GM12878 (cell line): Measurements from ENCODE around the gene MTIF3. TPM values are rescaled to one million over a fixed set of nuclear protein-coding genes. Genes with fewer than 3 reads are reported as not detected.

Experiments
- ATAC-seq: fragments of 200-7000 bp; cut with Tn5 transposase; 3 replicates; pipeline ENCODE4 v1.9.1; 2020; ENCODE audit warnings: mild to moderate bottlenecking, moderate library complexity
- BruUV-seq: library from RNA; stranded (reverse); fragments of 400-500 nt; replicated peaks from 2 replicates; lab custom pipeline; 2021; lab: Mats Ljungman, UMichigan
- CTCF ChIA-PET: fragments of 300-600 bp; sonication (Branson Sonifier 250); formaldehyde crosslinking; extraction: SDS; loops from one replicate; lab custom pipeline; 2021; ENCODE audit warnings: inconsistent platforms; lab: Yijun Ruan, JAX
- POLR2A ChIA-PET: fragments of 350-600 bp; formaldehyde crosslinking; extraction: SDS; loops from one replicate; lab custom pipeline; 2021; ENCODE audit warnings: inconsistent platforms; lab: Charles Lee
- RAD21 ChIA-PET: fragments of 300-600 bp; sonication (Branson Sonifier 250); formaldehyde crosslinking; loops from one replicate; lab custom pipeline; 2023; ENCODE audit warnings: antibody characterized with exemption; ENCODE audit not compliant: unreplicated experiment; lab: Charles Lee
- SMC1A ChIA-PET: fragments of 300-600 bp; sonication (Branson Sonifier 250); formaldehyde crosslinking; loops from one replicate; lab custom pipeline; 2023; ENCODE audit not compliant: unreplicated experiment, uncharacterized antibody; lab: Charles Lee
- DNase-seq: peaks from one replicate; pipeline ENCODE4 v3.0.0-alpha.2; 2011; ENCODE audit warnings: low read depth, low spot score
- FAIRE-seq: peaks from 3 replicates; lab custom pipeline; 2011; peaks lifted over from hg19 to GRCh38; lab: Jason Lieb, UNC
- H2AFZ ChIP-seq: 2 replicates; pipeline ENCODE4 v1.6.0; 2011; ENCODE audit warnings: low read depth, low read length, control low read depth; ENCODE audit not compliant: control insufficient read depth
- H3K27ac ChIP-seq: 2 replicates; pipeline ENCODE4 v1.5.1; 2011; ENCODE audit warnings: control low read depth; ENCODE audit not compliant: control insufficient read depth, insufficient read depth
- H3K27me3 ChIP-seq, 2 experiments: replicated peaks in 1 of 2; 2 replicates each; pipeline versions ENCODE4 v1.6.0 to v1.6.1; 2011; ENCODE audit warnings: low read length in 1 of 2; ENCODE audit not compliant: control insufficient read depth in 2 of 2, insufficient read depth in 2 of 2
- H3K36me3 ChIP-seq, 2 experiments: 2 replicates each; pipeline ENCODE4 v1.5.1; 2011; ENCODE audit warnings: low read length in 1 of 2; ENCODE audit not compliant: control insufficient read depth in 2 of 2, insufficient read depth in 2 of 2
- H3K4me1 ChIP-seq: 2 replicates; pipeline ENCODE4 v1.6.1; 2011; ENCODE audit warnings: mild to moderate bottlenecking, low read length, moderate library complexity, mixed read lengths; ENCODE audit not compliant: control insufficient read depth, insufficient read depth
- H3K4me2 ChIP-seq: 2 replicates; pipeline ENCODE4 v1.6.0; 2011; ENCODE audit warnings: control low read depth; ENCODE audit not compliant: control insufficient read depth, insufficient read depth
- H3K4me3 ChIP-seq: fragments of 200-600 bp; sonication (generic); 2 replicates; pipeline ENCODE4 v1.5.1; 2016
- H3K79me2 ChIP-seq: 2 replicates; pipeline ENCODE4 v1.6.0; 2011; ENCODE audit warnings: low read length; ENCODE audit not compliant: control insufficient read depth, insufficient read depth
- H3K9ac ChIP-seq: 2 replicates; pipeline ENCODE4 v1.8.0; 2011; ENCODE audit warnings: low read length, control low read depth, mixed read lengths; ENCODE audit not compliant: control insufficient read depth, insufficient read depth
- H3K9me3 ChIP-seq: replicated peaks from 3 replicates; pipeline ENCODE4 v1.5.1; 2011; ENCODE audit warnings: mild to moderate bottlenecking, low read length; ENCODE audit not compliant: control insufficient read depth, insufficient read depth
- H4K20me1 ChIP-seq: 2 replicates; pipeline ENCODE4 v1.6.0; 2011; ENCODE audit not compliant: control insufficient read depth, insufficient read depth
- FOXK2 ChIP-seq: fragments of 450-650 bp; IDR thresholded peaks from 2 replicates; pipeline ENCODE4 v1.6.1; 2017; ENCODE audit warnings: mild to moderate bottlenecking, moderate library complexity
- HDGF ChIP-seq: fragments of 450-650 bp; IDR thresholded peaks from 2 replicates; pipeline ENCODE4 v1.6.1; 2016; ENCODE audit warnings: antibody characterized with exemption
- IKZF2 ChIP-seq, 2 experiments: fragments of 450-650 bp; IDR thresholded peaks; 2 replicates each; pipeline ENCODE4 v1.6.1; 2017; ENCODE audit warnings: mild to moderate bottlenecking in 2 of 2, moderate library complexity in 2 of 2
- MEF2B ChIP-seq: fragments of 450-650 bp; IDR thresholded peaks from 2 replicates; pipeline ENCODE4 v1.6.1; 2018; ENCODE audit warnings: mild to moderate bottlenecking, moderate library complexity; ENCODE audit not compliant: partially characterized antibody, poor library complexity, severe bottlenecking
- NBN ChIP-seq: fragments of 450-650 bp; IDR thresholded peaks from 2 replicates; pipeline ENCODE4 v1.6.1; 2016
- NFXL1 ChIP-seq: fragments of 450-650 bp; IDR thresholded peaks from 2 replicates; pipeline ENCODE4 v1.6.1; 2017; ENCODE audit warnings: antibody characterized with exemption, mild to moderate bottlenecking, borderline replicate concordance
- NFYB ChIP-seq: IDR thresholded peaks from 2 replicates; pipeline ENCODE4 v1.6.1; 2011; ENCODE audit warnings: low read depth, mild to moderate bottlenecking, low read length, improper control_type of control experiment, moderate library complexity; ENCODE audit not compliant: insufficient read depth
- RELA ChIP-seq: fragments of 450-650 bp; IDR thresholded peaks from 2 replicates; pipeline ENCODE4 v1.8.0; 2014; ENCODE audit warnings: borderline replicate concordance; ENCODE audit not compliant: partially characterized antibody
- RFX5 ChIP-seq: IDR thresholded peaks from 2 replicates; pipeline ENCODE4 v1.6.1; 2011; ENCODE audit warnings: low read depth, low read length, improper control_type of control experiment
- RUNX3 ChIP-seq: IDR thresholded peaks from 2 replicates; pipeline ENCODE4 v1.6.1; 2012; ENCODE audit warnings: low read length, inconsistent platforms
- ZNF622 ChIP-seq: fragments of 450-650 bp; IDR thresholded peaks from 2 replicates; pipeline ENCODE4 v1.6.1; 2017; ENCODE audit warnings: mild to moderate bottlenecking, inconsistent platforms
- WGBS: methylation state at CpG from one replicate; pipeline ENCODE4 v1.1.6; 2016; ENCODE audit warnings: low lambda C conversion rate; ENCODE audit not compliant: insufficient replicate concordance, insufficient coverage; ENCODE audit errors: missing lambda C conversion rate; 5-methylcytosine and 5-hydroxymethylcytosine counted together
- in situ Hi-C: fragments of 300-500 bp; cut with MboI; formaldehyde crosslinking; loops from 9 replicates; pipeline ENCODE4 v1.14.3; 2018; ENCODE audit warnings: mixed read lengths
- intact Hi-C: fragments of 100-400 bp; cut with micrococcal nuclease; formaldehyde crosslinking; loops from one replicate; pipeline ENCODE4 v1.14.2; 2022; ENCODE audit not compliant: unreplicated experiment
- polyA plus RNA-seq, 11 experiments: library from polyadenylated mRNA; depleted of rRNA in 4 of 11; unstranded in 6 of 11; stranded (reverse) in 5 of 11; fragments of >200 nt; fragmentation: Nextera tagmentation in 4 of 11; fragmentation: Illumina TruSeq in 1 of 11; extraction: Ambion mirVana in 4 of 11; extraction: Trizol in 1 of 11; gene quantifications; 1 replicate in 1 of 11; 2 replicates in 10 of 11; pipeline versions ENCODE4 v1.2.1 to v1.2.3, GENCODE V29; 2011 to 2016; ENCODE audit warnings: inconsistent platforms in 2 of 11, missing spikeins in 2 of 11, low read depth in 1 of 11
- total RNA-seq, 4 experiments: library from RNA; depleted of rRNA in 3 of 4; stranded (reverse); fragments of >200 nt in 3 of 4; fragmentation: Illumina TruSeq in 1 of 4; extraction: Trizol in 1 of 4; gene quantifications; 2 replicates each; pipeline versions ENCODE4 v1.2.1 to v1.2.3, GENCODE V29; 2013 to 2021
- TF ChIP-seq, protein P1 (sequence below): fragments of 450-650 bp; formaldehyde crosslinking; IDR thresholded peaks from 2 replicates; pipeline ENCODE4 v1.5.0; 2022; ENCODE audit warnings: mild to moderate bottlenecking, missing genetic modification characterization
- TF ChIP-seq, protein P2 (sequence below): IDR thresholded peaks from 2 replicates; pipeline ENCODE4 v1.6.1; 2012; ENCODE audit warnings: low read depth, low read length, improper control_type of control experiment

Gene MTIF3
- total and polyA plus RNA-seq, 10 of the 15 experiments (the other 5 are each of a cell fraction or from before 2014, with no cell fraction given), result 22.4 to 73.9 (median 49.7) TPM

DNA sequence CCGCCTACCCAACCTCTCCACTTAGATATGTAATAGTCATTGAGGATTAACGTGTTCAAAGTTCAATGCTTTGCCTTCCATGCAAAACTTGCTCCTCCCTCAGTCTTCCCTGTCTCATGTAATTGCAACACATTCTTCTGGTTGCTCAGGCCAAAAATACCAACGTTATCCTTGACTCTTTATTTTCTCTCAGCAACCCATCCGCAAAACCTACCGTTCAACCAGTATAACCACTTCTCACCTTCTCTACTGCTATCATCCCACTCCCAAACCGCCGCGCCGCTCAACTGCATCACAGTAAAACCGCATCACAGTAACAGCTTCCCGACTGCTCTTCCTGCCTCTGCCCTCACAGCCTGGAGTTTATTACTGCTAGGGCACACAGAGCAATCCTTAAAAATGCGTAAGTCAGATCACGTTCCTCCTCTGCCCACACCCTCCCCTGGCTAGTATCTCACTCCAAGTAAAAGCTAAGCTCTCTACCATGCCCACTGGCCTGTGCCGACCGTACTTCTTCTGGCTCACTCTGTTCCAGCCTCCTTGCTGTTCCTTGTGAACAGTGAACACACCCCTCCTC lies 8.2 kb downstream of the MTIF3 start:
- BruUV-seq, result no TSS peak
- no peak for DNase-seq
- Histone ChIP-seq H2AFZ (no peak overlapping the region), H3K4me2 (no peak overlapping the region), H3K9me3 (no peaks in the 10 kb centered on the region), H3K9ac (no peak overlapping the region; the same call in 1 of the 2 replicates), H3K27ac (no peak overlapping the region), H3K4me3 (no peak overlapping the region), H3K27me3 (no peaks in the 10 kb centered on the region), H3K36me3 (peaks cover 0 to 5% of the 10 kb centered on the region in 2 experiments; a peak in 2 of 4 replicates), H4K20me1 (no peaks in the 10 kb centered on the region), H3K4me1 (peaks cover 4% of the 10 kb centered on the region; the same call in 1 of the 2 replicates), H3K79me2 (peaks cover 4% of the 10 kb centered on the region)
- intact Hi-C loops, result no loop called here
- SMC1A ChIA-PET, result interaction anchor here (1.3 kb wide), 1 partner anchor 14 kb away, joined by 4 read pairs; no protein-coding TSS in a partner anchor
- RAD21 ChIA-PET, result interaction anchor here (0.9 to 1.8 kb wide), 2 partner anchors 16 to 384 kb away, joined by 3 to 6 read pairs; no protein-coding TSS in a partner anchor
- WGBS, result 77% methylated on average over 15 of the region's 15 CpGs
- no peak for ATAC-seq
- POLR2A ChIA-PET, result interaction anchor here (0.5 kb wide), 1 partner anchor 469 kb away, joined by 3 read pairs; no protein-coding TSS in a partner anchor
- TF ChIP-seq IKZF2 (IDR thresholded peaks at IDR 0.05), result no peak
- 0 out of 2 replicates have a peak, but pooled peaks have one; percentile 13 for TF ChIP-seq RUNX3
- CTCF ChIA-PET, result no interaction called here
- no peak for FAIRE-seq
- in situ Hi-C loops, result no loop called here

DNA sequence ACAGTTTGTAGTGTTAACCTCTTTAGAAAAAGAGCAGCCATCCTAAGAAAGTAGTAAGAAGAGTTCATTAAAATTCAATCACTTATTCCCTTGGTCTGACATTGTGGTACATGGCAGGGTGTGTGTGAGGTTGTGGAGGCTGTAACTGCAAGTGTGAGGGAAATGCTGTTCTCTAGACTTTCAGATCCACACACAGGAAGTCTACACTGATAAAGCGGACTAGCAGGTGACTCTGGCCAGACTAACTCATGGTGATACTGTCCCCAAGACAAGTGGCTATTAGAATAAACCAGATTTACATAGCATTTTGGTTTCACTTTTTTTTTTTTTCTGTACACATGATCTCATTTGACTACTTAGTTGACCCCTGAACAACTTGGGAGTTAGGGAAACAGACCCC lies 10.0 kb downstream of the MTIF3 start:
- no peak overlapping the region for H3K4me2 ChIP-seq
- BruUV-seq, result no TSS peak
- ChIA-PET CTCF (no interaction called here), POLR2A (no interaction called here), RAD21 (no interaction called here), SMC1A (interaction anchor here (0.7 kb wide), 1 partner anchor 52 kb away, joined by 3 read pairs; no protein-coding TSS in a partner anchor)
- FAIRE-seq (no peak), ATAC-seq (no peak), DNase-seq (no peak)
- in situ Hi-C loops (no loop called here), intact Hi-C loops (no loop called here)
- H4K20me1 ChIP-seq, result no peaks in the 10 kb centered on the region
- WGBS, result 43% methylated on average over 1 of the region's 1 CpG
- H3K27me3 ChIP-seq, result no peaks in the 10 kb centered on the region
- no peak overlapping the region for H3K9ac ChIP-seq
- H3K9me3 ChIP-seq, result no peaks in the 10 kb centered on the region
- H2AFZ ChIP-seq, result no peak overlapping the region
- H3K79me2 ChIP-seq, result no peaks in the 10 kb centered on the region
- H3K27ac ChIP-seq, result no peak overlapping the region
- H3K4me1 ChIP-seq, result peaks cover 4% of the 10 kb centered on the region; the same call in 1 of the 2 replicates
- no peak overlapping the region for H3K4me3 ChIP-seq
- H3K36me3 ChIP-seq, result peaks cover under 1 to 6% of the 10 kb centered on the region in 2 experiments; a peak in 3 of 4 replicates
- TF ChIP-seq HDGF, result no peak
- no peak for TF ChIP-seq MEF2B
- no peak for TF ChIP-seq NFYB
- TF ChIP-seq, protein P1, sequence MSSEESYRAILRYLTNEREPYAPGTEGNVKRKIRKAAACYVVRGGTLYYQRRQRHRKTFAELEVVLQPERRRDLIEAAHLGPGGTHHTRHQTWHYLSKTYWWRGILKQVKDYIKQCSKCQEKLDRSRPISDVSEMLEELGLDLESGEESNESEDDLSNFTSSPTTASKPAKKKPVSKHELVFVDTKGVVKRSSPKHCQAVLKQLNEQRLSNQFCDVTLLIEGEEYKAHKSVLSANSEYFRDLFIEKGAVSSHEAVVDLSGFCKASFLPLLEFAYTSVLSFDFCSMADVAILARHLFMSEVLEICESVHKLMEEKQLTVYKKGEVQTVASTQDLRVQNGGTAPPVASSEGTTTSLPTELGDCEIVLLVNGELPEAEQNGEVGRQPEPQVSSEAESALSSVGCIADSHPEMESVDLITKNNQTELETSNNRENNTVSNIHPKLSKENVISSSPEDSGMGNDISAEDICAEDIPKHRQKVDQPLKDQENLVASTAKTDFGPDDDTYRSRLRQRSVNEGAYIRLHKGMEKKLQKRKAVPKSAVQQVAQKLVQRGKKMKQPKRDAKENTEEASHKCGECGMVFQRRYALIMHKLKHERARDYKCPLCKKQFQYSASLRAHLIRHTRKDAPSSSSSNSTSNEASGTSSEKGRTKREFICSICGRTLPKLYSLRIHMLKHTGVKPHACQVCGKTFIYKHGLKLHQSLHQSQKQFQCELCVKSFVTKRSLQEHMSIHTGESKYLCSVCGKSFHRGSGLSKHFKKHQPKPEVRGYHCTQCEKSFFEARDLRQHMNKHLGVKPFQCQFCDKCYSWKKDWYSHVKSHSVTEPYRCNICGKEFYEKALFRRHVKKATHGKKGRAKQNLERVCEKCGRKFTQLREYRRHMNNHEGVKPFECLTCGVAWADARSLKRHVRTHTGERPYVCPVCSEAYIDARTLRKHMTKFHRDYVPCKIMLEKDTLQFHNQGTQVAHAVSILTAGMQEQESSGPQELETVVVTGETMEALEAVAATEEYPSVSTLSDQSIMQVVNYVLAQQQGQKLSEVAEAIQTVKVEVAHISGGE (CRISPR knock-in tag), result no peak
- TF ChIP-seq RFX5, result no peak
- TF ChIP-seq, protein P2, sequence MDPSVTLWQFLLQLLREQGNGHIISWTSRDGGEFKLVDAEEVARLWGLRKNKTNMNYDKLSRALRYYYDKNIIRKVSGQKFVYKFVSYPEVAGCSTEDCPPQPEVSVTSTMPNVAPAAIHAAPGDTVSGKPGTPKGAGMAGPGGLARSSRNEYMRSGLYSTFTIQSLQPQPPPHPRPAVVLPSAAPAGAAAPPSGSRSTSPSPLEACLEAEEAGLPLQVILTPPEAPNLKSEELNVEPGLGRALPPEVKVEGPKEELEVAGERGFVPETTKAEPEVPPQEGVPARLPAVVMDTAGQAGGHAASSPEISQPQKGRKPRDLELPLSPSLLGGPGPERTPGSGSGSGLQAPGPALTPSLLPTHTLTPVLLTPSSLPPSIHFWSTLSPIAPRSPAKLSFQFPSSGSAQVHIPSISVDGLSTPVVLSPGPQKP, result no peak
- no peak for TF ChIP-seq RELA
- no peak for TF ChIP-seq FOXK2
- no peak for TF ChIP-seq NBN
- no peak for TF ChIP-seq ZNF622
- no peak for TF ChIP-seq NFXL1
